Ammon's horn (tissue), 1 donor: ENCODE data around the gene PRM1.

ENCODE experiments used
- DNase-seq: peaks from one replicate; pipeline ENCODE4 v3.0.0-alpha.2; 2016; ENCODE audit warnings: low spot score

PRM1 gene

GRCh38 chr16:11236461-11237254 is 44.5 kb downstream of the PRM1 start:
- no peak for DNase-seq

- DNase-seq, result no peak
These were observed 45.5 kb downstream of the PRM1 start for GRCh38 chr16:11235703-11235991.

GRCh38 chr16:11234884-11235702 is 46.0 kb downstream of the PRM1 start:
- no peak for DNase-seq

GRCh38 chr16:11233727-11234376 is 47.3 kb downstream of the PRM1 start:
- no peak for DNase-seq

GRCh38 chr16:11232852-11233726 is 48.0 kb downstream of the PRM1 start:
- DNase-seq, result peak; percentile 35

- no peak for DNase-seq
These were observed 48.8 kb downstream of the PRM1 start for GRCh38 chr16:11232302-11232851.

- DNase-seq, result no peak
These were observed 49.7 kb downstream of the PRM1 start for GRCh38 chr16:11231367-11231970.
